GM18868 (cell line): ENCODE data around the gene PCED1A.

Source experiments
- ATAC-seq: cut with Tn5 transposase; IDR thresholded peaks from one replicate; pipeline ENCODE4 v1.9.1; 2021; ENCODE audit warnings: mild to moderate bottlenecking, moderate library complexity; ENCODE audit not compliant: unreplicated experiment

PCED1A gene

DNA sequence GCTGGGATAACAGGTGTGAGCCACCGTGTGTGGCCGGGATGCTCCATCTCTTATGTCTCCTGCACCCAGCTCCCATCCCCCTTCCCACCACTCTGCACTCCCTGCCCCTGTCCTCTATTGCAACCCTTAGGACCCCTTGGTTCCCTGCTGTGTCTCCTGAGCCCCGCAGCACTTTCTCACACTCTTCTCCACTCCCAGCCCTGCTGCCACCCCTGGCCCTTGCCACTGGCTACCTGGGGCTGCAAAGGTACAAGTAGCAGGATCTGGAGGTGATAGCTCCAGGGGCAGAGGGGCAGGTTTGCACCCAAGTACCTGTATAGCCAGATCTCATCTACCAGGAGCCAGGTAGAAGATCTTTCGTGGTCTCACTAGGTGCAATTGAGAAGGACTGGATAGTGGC lies 33.4 kb downstream of the PCED1A start:
- ATAC-seq = no peak

DNA sequence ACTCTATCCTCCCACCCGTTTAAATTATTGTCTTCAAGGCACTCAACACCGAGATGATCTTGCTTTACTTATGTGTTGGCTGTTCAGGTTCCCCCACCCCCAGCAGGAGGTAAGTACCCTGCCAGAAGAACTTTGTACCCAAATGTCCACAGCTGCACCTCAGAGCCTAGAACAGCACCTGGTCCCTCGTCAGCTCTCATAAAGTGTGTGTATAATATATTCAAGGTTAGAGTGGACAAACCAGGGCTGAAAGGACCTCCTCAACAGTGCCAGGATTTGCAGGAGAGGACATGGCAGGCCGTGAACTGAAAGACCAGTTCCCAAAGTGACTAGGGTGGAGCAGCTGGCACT lies 34.1 kb downstream of the PCED1A start:
- no peak for ATAC-seq

DNA sequence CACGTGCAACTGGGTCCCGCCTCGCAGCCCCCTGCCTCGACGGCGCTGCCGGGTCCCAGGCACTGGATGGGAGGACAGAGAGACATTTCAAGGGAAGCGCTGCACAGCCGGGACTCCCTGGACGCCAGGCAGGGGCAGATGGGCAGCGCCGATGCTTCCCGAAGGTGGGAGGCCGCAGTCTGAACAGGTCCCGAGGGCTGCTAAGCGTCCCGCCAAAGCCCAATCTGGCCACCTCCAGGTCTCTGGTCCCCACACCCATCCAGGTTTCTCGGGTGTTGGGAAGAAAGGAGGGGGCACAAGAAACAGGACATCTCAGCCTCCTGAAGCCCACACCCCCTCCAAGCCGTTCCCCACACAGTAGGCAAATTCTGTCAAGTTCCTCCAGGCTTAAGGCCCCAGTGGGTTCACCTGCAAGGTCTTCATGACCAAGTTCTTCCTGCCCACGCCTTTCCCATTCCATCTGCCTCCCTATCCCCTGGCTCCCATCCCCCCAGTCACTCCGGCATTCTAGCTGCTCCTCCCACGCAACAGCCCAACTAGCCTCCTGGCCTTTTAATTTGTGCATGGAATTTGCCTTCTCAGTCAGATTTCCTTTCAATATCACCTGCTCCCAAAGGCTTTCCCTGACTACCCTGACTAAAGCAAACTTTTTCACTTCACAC lies 34.6 kb downstream of the PCED1A start:
- ATAC-seq = no peak

DNA sequence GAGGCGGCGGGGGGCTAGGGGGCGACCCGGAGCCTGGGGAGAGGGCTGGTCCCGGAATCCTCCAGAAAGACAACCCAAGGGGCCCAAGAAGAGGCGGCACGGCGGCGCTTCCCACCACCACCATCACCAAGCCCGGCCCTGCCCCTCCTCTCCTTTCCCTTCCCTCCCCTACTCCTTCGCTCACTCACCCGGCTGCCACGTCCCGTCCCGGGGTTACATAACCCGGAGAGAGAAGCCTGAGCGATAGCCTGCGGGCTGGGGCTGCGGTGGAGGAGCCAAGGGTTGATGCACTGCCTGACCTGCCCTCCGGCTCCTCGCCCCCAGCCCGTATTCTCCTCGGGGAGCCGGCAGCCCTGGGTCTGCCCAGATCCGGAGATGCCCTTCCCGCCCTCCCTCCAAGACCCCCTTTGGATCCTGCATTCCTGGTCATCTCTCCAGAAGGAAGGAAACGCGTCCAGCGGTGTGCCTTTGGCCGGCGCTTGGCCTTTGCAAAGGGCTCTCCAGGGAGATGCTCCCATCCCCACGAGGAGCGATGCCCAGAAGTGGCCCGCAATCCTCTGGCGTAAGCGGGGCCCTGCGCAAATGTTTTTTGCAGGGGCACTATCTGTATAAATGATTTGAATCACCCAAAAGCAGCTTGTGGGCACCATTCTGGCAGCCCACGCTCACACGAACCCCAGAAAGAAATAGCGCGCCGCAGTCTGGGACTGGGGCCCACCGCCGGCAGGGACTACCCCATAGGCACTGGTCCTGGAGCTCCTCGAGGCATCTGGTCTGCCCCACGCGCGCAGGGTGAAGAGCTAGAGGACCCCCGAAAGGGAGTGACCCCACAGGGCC lies 35.4 kb downstream of the PCED1A start:
- ATAC-seq = no peak

DNA sequence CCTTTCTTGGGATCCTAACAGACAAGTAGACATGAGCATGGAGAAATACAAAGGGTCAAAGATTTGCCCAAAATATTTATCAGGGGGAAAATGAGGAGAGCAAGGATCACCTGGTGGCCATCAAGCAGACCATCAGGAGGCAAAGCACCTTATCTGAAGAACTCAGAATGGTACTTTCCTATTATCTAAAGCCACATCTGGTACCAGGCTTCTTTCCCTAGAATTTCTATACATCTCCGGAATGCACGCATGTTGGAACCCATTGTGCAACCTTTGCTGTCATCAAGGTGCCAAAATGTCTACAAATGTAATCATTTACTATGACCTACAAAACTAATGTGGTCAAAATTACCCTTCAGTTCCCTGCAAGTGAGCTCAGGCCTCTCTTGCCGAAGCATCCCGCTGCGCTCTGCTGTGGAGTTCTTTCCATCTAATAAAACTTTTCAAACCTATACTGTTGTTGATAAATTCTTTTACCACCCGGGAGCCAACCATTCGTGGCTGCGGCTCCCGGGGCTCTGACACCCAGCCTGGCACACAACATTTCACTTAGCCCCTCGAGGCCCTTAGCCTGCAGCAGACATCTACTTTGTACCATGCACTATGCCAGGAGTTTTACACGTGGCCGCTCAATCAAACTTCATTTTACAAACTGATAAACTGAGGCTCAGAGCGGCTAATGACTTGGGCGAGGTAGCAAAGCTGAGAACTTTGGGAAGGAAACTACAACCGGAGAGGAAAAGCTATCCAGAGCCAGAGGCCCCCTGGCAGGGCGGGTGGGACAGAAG lies 36.2 kb downstream of the PCED1A start:
- ATAC-seq = no peak

DNA sequence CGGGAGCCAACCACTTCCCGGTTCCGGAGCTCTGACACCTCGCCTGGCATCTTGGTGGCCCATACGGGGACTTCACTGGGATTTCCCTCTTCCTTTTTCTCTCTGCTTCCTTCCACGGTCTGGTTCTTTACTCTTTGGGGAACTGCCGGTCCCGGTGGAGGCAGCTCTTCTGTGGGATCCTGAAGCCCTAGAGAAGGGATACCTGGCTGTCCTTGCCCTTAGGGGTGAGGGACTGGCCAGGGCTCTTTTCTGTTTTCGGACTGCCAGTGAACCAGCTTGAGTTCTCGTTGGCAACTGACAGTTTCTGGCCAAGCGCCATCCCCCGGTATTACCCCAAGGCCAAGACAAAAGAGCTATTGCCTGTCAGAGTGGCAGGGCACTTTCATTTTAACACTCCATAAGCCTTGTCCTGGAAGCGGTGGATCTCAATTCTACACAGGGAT lies 39.1 kb downstream of the PCED1A start:
- no peak for ATAC-seq

DNA sequence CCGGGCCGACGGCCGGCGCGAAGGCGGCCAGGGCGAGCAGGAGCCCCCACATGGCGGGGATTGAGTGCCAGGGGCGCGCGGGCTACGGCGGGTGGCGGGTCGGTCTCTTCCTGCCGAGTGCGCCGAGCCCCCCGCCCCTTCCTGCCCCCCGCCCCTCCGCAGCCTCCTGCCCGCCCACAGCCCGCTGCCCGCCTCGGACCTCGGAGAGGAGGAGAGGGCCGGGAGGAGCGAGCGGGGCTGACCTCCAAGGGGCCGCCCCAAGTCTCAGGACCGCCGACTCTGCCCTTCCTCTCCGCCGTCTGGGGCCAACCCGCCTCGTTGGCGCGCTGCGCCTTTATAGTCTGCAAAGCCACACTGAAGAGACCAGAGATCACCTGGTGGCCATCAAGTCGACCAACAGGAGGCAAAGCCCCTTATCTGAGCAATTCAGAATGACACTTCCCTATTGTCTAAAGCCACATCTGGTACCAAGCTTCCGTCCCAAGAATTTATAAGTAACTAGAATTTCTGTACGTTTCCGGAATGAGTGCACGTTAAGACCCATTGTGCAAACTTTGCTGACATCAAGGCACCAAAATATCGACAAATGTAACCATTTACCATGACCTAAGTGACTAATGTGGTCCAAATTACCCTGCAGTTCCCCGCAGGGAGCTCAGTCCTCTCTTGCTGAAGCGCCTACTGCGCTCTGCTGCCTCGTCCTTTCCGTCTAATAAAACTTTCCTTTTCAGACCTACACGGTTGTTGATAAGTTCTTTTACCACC lies 39.8 kb downstream of the PCED1A start, which contains the start of gene CPXM1:
Gene CPXM1, minus strand, starts transcription at position 107 of the 765 bp plus-strand sequence. Its CDS starts 55 bp downstream, at position 52.
- ATAC-seq = no peak

DNA sequence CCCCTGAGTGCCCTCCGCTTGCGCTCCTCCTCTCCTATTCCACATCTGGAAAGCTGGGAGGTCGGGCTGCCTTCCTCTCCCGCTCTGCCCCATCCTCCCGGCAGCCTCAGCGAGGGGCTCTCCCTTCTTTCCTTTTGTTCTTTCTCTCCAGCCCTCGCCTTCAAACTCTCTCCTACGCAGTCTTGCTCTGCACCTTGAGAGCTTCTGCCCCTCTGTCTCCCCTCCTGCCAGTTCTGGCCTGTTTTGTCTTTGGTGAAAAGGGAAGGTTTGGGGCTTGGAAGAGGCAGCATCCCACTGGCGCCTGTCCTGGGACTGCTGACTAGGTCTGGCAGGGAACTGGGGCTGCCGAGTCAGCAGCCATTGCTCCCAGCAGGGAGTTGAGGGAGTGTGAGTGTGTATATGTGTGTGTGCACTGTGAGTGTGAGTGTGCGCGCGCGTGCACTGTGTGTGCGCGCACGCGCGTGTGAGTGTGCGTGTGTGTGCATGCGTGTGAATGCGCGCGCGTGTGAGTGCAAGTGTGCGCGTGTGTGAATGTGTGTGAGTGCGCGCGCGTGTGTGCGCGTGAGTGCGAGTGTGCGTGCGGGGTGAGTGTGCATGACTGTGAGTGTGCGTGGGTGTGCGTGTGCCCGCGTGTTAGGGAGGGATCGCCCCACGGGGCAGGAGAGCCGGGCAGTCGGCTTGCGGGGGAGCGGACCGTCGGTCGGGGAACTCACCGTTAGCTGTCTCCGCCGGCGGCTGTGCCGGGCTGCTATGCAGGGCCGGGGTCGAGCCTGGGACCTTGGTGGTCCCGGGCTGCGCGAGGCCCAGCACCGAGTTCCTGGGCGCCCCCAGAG lies 40.6 kb downstream of the PCED1A start:
- ATAC-seq = no peak

DNA sequence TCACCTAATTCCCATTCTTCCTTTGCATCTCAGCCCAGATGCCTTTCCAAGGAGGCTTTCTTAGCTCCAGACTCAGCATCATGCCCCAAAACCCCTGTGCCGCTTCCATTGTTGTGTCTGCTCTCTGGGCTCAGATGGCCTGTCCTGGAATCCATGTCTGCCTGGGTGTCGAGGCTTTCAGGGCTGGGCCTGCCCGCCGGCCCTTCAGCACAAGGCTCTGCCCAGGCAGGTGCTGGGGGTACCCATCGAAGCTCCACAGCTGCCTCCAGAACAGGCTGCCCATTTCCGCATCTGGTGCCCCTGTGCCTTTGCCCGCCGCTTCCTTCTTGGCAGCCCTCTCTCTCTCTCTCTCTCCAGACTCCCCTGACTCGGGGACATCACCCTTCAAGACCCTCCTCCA lies 41.2 kb downstream of the PCED1A start:
- no peak for ATAC-seq

DNA sequence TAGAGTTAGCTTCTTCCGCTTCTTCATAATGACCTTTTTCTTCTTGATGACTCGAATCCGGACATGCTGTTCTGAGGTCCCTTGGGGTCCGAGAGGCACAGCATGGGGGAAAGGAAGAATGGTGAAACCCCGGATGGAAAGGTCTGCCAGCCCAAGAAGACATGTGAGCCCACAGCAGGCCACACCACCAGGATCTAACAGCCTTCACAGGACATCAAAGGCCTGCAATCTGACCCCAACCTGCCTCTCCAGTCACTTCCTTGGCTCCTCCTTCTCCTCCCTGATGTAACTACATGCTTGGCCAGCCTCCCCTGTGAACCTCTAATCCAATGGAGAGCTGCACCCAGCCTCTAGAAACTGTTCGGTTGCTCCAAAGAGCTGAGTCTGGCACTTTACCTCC lies 41.6 kb downstream of the PCED1A start:
- no peak for ATAC-seq

DNA sequence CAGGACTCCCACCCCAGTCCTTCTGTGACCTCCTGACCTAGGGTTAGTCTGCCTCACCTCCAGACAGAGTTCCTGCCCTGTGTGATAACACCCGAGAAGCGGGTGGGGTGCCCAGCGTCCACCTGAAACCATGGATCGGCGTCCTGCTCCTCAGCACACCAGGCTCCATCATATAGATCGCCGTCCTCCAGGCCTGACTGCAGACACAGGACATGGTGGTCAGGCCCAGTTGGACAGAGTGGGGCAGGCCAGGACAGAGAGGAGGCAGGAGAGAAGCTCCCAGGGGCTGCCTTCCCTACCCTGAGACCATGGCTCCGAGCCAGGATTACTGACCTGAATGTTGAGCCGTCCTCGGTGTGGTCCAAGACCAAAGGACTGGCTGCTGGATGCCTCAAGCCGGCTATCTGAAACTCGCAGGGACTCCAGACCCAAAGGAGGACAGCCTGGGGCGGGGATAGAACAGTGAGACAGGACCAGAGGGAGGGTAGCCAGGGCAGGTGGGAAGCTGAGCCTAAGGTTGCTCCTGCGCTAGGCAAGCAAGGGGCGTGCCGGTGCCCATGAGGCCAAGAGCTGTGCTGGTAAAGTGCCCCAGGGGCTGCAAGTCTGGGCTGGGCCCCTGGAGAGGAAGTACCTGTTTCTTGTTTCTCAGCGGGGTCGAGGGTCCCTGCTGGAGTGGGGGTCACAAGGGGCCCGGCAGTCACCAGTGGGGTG lies 42.2 kb downstream of the PCED1A start:
- no peak for ATAC-seq

DNA sequence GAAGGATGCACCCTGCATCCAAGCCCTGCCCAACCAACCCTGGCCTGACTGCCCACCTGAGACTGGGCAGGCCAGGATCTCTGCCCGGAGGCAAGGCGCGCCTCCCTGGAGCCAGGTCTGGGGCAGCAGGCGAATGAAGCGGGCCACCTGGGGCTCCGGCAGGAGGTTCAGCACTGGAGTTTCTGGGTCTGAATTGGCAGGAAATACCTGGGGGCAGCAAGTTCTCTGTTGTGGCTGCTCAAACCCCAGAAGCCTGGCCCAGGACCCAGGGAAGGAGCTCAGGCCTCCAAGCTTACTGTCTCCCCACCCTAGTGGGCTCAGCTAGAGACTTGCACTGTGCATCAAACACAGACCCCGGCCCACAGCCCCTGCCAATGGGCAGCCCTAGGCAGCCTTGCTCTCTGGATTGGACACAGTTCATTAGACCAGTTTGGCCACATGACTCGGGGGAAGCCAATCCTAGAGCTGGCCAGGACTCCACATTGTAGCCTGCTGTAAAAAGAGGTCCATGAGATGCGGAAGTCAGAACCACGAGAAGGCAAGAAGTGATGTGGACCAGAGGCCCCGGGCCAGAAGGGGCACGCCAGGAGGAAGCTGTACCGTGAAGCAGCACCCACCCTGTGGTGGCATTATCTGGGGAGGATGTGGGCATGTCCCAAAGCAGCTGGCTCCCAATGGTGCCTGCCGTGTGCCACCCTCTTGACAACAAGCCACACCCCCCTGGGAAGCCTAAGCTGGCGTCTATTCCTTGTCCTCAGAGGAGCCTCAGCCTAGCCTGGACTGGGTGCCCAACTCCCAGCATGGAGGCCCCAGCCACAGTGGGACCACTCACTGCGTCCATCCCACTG lies 43.1 kb downstream of the PCED1A start:
- no peak for ATAC-seq

DNA sequence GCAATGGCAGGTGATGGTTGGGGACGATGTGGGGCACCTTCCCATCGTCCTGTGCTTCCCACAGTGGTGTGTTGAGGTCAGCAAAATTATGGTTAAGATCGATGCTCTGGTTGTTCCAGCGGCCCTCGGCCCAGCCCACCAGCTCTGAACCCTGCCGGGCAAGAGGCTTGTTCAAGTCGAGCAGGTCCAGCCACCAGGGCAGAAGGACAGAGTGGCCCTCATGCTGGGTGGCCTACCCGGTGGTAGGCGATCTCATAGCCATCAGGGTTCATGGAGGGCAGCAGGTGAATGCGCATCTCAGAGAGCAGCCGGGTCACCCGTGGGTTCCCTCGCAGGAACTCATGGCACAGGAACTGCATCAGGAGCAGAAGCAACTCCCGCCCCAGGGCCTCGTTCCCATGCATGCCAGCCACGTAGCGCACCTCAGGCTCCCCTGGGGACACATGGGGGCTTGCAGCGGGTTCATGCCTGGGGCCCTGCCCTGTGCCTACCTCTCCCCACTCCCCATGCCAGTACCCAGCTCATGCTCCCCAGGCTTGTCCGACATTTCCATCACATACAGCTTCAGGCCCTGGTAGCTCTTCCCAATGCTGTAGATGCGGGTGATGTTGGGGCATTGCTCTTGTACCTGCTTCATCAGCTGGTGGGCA lies 44.3 kb downstream of the PCED1A start:
- ATAC-seq = no peak

DNA sequence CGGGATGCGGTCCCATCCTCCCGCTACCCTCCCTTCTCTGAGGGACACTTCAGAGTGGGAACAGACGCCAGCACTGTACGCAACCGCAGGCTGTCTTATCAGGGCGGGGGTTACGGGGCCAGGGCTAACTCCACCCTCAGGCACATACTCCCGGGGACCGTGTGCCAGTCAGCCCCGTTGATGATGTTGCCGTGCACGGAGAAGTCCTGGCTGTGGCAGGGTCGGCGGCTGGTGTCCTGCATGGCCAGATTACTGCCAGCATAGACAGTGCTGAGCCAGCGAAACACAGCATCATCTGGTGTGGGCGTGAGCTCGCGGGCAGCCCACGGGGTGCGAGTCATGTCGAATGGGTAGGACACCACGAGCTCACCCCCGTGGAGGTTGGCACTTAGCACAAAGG lies 45.0 kb downstream of the PCED1A start:
- ATAC-seq = no peak

DNA sequence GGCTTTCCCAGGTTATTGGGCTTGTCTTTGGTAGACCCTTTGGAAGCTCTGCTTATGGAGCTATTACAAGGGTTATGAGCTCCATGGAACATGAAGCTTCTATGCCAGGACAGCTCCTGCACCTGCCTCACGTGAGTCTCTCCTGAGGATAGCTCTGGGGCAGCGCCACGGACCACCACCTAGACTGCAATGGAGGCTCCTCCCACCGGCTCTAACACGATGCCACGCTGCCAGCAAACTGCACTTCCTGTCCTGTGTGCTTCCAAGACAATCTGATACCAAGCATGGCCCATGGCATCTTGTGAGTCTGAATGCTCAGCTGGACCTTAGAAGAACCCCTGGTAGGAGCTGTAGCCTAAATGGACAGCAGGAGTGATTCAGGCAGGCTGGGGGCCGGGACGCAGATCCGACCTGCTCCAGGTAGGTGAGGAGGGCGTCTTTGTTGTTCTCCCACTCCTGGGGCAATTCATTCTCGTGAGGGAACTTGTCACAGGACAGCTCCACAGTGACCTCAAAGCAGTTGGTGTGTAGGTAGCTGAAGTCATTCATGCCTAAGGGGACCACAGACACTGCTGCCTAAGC lies 45.5 kb downstream of the PCED1A start:
- ATAC-seq = no peak

DNA sequence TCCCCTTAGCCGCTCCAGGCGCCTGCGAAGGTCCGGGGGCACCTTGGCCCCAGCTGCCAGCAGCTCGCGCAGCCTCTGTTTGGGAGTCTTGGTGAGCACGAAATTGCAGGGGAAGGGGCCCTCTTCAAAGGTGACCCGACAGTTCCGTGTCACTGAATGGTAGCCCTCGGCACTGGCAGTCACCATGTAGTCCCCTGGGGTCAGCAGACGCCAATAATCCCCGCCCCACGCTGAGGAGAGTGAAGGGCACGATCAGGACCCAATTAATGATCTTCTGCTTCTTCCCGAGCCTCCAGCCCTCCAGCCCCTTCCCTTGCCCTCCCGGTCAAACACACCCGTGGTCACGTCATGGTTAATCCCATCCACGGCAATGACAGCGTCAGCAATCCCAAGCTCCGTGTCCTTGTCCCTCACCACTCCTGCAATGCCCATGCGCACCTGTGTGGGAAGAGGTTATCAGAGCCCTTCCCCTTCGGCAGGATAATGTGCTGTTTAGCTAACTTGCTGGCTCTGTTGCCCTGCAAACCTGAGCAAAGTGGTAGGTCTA lies 46.2 kb downstream of the PCED1A start:
- no peak for ATAC-seq

DNA sequence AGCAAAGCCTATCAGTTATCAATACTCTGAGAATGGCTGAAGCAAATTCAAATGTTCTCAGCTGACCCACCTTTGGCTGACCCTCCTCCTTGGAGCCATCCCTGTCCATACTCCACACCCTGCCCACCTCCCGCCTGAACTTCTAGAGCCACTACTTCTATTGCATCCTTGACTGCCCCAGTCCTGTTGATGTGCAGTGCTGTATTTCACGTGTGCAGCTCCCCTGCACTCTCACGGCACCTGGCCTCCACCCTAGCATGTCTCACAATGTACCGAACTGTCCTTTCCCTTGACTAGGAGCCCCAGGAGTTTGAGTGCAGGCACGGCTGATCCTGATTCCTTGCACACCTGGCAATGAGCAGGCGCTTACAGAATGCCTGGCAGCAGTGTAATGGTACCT lies 47.0 kb downstream of the PCED1A start:
- no peak for ATAC-seq
